HL-60 (cell line): ENCODE results near the gene PIP5K1C.

Experiments
- DNase-seq, 2 experiments: peaks; one replicate each; pipeline ENCODE4 v3.0.0-alpha.2; 2010 to 2020; ENCODE audit warnings: low read depth in 1 of 2, low spot score in 1 of 2
- H3K27ac ChIP-seq: fragments of 250-450 bp; sonication (Bioruptor Pico); replicated peaks from 2 replicates; pipeline ENCODE4 v1.5.1; 2020; ENCODE audit warnings: mild to moderate bottlenecking, moderate library complexity
- H3K27me3 ChIP-seq: fragments of 250-450 bp; sonication (Bioruptor Pico); 2 replicates; pipeline ENCODE4 v1.5.1; 2021; ENCODE audit warnings: mild to moderate bottlenecking, moderate library complexity; ENCODE audit not compliant: insufficient read depth, poor library complexity, severe bottlenecking
- H3K4me3 ChIP-seq: replicated peaks from 2 replicates; pipeline ENCODE4 v1.5.1; 2011; ENCODE audit warnings: mild to moderate bottlenecking, control low read depth, low read length; ENCODE audit not compliant: insufficient read depth
- CTCF ChIP-seq: IDR thresholded peaks from one replicate; pipeline ENCODE4 v1.5.1; 2011; ENCODE audit warnings: low read length, control low read depth, inconsistent platforms; ENCODE audit not compliant: insufficient read depth
- GABPA ChIP-seq: IDR thresholded peaks from 2 replicates; pipeline ENCODE4 v1.6.1; 2012; ENCODE audit warnings: low read depth
- POLR2AphosphoS5 ChIP-seq: IDR thresholded peaks from 2 replicates; pipeline ENCODE4 v1.6.1; 2012; ENCODE audit warnings: low read depth
- SPI1 ChIP-seq: IDR thresholded peaks from 2 replicates; pipeline ENCODE4 v1.6.1; 2012; ENCODE audit warnings: low read depth, mild to moderate bottlenecking, borderline replicate concordance
- TF ChIP-seq, protein P1 (sequence below): IDR thresholded peaks from 2 replicates; pipeline ENCODE4 v1.6.1; 2012; ENCODE audit warnings: low read depth; ENCODE audit not compliant: insufficient replicate concordance

Gene PIP5K1C

DNA sequence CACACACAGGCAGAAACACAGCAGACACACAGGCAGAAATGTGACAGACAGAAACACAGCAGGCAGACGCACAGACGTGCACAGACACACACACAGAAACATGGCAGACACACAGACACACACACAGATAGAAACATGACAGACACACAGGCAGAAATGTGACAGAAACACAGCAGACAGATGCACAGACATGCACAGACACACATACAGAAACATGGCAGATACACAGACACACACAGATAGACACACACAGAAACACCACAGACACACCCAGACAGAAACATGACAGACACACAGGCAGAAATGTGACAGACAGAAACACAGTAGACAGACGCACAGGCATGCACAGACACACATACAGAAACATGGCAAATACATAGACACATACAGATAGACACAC, 94.9 kb downstream of the PIP5K1C start:
- no peak overlapping the region for H3K4me3 ChIP-seq
- TF ChIP-seq SPI1 (no peak), GABPA (no peak), POLR2AphosphoS5 (no peak), CTCF (no peak)
- TF ChIP-seq, protein P1, sequence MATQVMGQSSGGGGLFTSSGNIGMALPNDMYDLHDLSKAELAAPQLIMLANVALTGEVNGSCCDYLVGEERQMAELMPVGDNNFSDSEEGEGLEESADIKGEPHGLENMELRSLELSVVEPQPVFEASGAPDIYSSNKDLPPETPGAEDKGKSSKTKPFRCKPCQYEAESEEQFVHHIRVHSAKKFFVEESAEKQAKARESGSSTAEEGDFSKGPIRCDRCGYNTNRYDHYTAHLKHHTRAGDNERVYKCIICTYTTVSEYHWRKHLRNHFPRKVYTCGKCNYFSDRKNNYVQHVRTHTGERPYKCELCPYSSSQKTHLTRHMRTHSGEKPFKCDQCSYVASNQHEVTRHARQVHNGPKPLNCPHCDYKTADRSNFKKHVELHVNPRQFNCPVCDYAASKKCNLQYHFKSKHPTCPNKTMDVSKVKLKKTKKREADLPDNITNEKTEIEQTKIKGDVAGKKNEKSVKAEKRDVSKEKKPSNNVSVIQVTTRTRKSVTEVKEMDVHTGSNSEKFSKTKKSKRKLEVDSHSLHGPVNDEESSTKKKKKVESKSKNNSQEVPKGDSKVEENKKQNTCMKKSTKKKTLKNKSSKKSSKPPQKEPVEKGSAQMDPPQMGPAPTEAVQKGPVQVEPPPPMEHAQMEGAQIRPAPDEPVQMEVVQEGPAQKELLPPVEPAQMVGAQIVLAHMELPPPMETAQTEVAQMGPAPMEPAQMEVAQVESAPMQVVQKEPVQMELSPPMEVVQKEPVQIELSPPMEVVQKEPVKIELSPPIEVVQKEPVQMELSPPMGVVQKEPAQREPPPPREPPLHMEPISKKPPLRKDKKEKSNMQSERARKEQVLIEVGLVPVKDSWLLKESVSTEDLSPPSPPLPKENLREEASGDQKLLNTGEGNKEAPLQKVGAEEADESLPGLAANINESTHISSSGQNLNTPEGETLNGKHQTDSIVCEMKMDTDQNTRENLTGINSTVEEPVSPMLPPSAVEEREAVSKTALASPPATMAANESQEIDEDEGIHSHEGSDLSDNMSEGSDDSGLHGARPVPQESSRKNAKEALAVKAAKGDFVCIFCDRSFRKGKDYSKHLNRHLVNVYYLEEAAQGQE, result no peak
- no peak for DNase-seq
- no peak overlapping the region for H3K27ac ChIP-seq
- H3K27me3 ChIP-seq, result peaks cover 11% of the 10 kb centered on the region

GRCh38 chr19:3604987-3605343, 95.3 kb downstream of the PIP5K1C start:
- no peak for TF ChIP-seq SPI1
- TF ChIP-seq, protein P1, result no peak
- TF ChIP-seq GABPA, result no peak
- DNase-seq, result no peak
- Histone ChIP-seq H3K27ac (no peak overlapping the region), H3K27me3 (peaks cover 11% of the 10 kb centered on the region), H3K4me3 (no peak overlapping the region)

DNA sequence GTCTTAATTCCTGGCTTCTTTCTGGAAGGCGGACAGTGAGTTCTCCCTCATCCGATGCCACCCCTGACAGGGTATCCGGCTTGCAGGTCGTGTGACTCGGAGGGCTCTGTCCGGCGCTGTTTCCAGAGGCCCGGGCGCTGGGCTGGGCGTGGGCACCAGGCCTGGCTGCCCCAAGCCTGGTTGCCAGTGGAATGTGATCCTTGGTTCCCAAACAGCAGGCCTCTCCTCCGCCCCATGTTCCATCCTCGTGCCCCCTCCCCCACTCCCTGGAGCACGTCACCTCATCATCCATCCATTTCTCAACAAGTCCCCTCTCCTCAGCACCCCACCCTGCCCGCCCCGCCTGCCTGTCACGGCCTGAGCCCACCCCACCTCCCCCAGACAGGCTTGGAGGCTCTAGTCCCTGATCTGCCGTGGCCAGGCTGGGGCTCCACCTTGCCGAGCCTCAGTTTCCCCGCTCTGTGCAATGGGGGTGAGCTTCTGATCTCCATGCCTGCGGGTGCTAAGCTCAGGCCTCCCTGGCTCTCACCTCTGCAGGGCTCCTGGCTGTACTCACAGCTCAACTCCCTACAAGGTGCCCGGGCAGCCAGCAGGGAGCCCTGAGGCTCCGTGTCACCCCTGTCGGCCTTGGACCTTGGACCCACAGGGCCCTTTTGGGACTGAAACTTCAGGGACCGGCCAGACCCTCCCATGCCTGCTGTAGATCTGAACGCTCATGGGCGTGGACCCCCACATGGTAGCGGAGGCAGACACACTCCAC, 95.9 kb downstream of the PIP5K1C start:
- DNase-seq, result no peak
- H3K27me3 ChIP-seq, result peaks cover 11% of the 10 kb centered on the region
- H3K4me3 ChIP-seq, result no peak overlapping the region
- no peak overlapping the region for H3K27ac ChIP-seq
- TF ChIP-seq GABPA (no peak), POLR2AphosphoS5 (no peak), SPI1 (no peak), CTCF (no peak)
- TF ChIP-seq, protein P1, result no peak
